GM18517 (cell line): ENCODE results near the gene B9D1.
A peak's percentile ranks its signal among the peaks of the same experiment; 100 is the strongest.

Experiments used
- ATAC-seq: cut with Tn5 transposase; IDR thresholded peaks from one replicate; pipeline ENCODE4 v1.9.1; 2021; ENCODE audit warnings: mild to moderate bottlenecking, moderate library complexity; ENCODE audit not compliant: unreplicated experiment

B9D1 gene

DNA sequence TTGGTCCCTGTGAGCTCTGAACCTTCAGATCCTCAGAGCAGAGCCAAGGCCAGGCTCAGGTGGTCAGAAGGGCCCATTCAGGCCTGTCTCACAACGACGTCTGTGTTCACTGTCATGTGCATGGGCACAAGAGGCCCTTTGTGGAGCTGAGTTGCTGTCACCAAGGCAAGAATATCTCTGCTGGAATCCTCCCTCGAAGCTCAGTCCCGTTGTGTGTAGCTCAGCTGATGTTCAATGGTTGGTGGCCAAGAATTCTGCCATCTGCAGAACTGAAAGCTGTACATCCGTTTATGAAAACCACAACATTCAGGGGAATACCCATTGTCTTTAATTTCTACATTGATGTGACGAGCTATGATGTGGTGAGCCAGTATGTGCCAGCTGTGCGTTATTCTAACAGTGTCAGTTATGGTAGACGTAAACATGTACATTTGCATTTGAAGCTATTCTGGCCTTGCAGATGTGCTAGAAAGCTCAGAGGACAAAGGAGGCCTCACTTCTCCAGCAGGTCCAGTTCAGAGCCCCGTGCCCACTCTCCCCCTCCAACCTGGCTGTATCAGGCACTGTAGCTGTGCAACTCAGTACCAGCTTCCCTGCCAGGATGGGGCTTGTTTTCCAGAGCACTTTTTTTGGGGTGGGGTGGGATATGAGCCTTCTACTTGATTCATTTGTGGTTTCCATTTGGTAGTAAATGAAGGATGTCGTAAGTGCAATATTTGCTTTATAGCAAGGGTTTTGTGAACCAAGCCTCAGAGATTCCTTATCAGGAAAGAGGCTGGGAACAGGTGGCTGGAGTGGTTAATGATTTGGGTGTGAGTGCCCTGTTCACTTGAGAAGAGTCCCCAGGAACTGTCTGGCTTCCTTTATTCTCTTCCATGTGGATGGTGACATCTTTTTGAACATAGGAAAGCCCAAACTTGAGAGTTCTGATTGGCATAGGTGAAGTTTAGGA, 56.1 kb downstream of the B9D1 start:
- ATAC-seq = peak; percentile 95

DNA sequence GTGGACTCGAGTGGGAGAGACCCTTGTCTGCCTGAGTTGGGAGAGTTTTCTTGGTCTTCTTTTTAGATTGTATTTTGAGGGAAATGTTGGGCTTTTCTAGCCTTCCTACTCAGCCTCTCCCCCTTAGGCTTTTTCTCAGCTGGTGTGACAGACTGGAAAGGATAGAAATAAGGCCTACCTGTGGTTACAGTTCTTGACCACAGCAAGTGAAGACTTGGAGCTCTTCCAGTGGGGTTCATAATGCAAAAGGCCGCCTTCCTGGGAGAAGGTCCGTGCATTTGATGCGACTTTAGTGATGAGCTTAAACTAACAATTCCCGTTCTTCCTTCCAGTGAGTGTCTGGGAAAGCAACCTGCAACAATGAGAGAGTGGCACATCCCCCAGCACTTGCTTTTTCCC, 56.8 kb downstream of the B9D1 start:
- no peak for ATAC-seq

DNA sequence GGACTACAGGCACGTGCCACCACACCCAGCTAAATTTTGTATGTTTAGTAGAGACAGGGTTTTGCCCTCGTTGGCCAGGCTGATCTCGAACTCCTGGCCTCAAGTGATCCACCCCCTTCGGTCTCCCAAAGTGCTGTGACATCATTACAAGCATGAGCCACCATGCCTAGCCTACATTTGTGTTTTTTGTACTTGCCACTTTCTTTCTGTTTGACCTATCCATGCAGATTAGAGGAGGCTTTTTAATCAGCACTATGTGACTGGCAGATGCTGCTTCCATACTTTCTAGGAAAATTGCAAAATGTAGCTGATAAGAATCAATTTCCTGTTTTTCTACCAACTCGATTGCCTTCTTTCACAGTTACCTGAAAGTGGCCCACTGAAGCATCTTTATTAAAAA, 57.3 kb downstream of the B9D1 start:
- no peak for ATAC-seq

DNA sequence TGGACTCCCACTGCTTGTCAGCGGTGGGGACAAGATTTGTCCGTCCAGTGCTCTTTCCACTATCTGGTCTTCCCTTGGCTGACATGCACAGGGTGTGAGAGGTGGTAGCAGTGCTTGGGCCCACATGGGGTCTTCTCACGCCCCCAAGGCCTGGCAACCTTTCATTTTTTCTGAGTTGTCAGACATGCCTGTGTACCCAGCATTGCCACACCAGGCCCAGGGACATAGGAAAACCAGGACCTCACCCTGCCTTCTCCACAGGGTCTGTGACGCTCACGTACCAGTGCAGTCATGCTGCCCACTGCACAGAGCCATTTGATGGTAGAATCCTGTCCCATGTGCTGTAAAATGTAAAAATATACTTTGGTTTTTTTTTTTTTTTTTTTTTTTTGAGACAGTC, 57.8 kb downstream of the B9D1 start:
- no peak for ATAC-seq

DNA sequence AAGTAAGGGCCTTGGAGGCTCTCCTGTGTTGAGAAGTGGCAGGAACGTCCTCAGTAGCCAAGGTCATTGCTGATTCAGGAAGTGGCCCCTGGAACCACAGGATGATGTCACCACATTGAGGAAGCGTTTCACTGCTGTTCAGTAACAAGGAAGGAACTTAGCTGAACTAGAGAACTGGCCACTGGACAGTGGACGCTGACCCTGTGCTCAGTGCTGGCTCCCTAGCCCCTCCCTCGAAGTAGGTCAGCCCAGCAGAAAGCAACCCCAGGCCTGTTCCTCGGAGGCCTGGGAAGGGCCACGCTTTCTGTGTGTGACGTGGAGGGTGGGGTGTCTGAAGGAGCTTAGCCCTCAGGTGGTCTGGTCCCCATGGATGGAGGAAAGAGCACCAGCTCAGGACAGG, 58.3 kb downstream of the B9D1 start:
- no peak for ATAC-seq

DNA sequence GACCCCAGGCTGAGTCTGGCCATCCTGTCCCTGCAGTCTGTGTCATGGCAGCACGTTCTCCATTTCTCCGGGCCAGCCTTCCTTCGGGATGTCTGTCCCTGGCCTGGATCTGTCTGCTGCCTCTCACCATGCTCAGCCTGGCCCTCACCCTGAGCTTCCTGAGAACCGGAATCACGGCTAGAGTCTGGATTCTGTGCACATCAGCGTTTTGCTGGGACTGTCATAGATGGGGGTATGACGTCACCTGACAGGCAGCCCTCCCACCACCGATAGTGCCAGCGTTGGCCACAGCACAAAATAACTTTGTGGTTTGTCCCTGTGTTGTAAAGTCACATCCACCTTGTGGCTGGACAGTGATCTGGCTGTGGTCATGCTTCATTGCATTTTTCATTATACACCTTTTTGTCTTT, 59.2 kb downstream of the B9D1 start:
- no peak for ATAC-seq

DNA sequence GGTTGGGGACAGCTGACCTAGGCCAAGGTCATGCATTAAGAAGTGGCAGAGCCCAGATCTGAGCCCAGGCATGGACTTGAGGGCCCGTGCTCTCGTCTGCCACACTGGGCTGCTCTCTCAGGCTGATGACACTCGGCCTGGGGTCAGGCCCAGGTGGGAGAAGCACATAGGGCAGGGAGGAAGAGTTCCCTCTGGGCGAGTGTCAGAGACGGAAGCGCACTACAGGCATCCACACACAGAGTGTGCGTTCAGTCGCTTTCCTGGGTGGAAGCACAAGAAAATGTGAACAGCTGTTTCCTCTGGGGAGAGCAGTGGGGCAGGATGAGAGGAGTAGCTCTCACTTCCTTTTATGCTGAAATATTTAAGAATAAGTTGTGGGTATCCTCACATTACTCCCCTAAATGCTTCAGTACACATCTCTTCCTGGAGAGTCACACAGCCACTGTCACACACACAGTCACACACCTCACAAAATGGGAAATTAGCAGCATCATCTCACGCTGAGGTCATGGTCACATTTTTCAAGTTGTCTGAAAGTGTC, 59.7 kb downstream of the B9D1 start:
- no peak for ATAC-seq

DNA sequence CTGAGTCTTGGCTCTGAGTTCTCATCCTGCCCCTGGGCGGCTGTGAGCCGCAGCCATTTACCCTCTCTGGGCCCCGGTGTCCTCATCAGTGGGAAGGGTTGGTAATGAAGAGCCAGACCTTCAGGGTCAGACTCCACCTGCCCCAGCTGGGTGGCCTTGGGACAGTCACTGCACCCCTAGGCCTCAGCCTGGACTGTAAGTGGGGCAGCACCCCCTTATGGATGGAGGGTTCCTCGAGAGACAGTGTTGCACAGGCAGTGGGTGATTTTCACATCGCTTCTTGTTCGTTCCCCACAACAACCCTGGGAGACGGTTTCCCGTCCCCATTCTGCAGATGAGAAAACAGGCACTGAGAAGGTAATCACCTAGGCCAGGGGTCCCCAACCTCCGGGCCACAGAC, 60.5 kb downstream of the B9D1 start:
- no peak for ATAC-seq

DNA sequence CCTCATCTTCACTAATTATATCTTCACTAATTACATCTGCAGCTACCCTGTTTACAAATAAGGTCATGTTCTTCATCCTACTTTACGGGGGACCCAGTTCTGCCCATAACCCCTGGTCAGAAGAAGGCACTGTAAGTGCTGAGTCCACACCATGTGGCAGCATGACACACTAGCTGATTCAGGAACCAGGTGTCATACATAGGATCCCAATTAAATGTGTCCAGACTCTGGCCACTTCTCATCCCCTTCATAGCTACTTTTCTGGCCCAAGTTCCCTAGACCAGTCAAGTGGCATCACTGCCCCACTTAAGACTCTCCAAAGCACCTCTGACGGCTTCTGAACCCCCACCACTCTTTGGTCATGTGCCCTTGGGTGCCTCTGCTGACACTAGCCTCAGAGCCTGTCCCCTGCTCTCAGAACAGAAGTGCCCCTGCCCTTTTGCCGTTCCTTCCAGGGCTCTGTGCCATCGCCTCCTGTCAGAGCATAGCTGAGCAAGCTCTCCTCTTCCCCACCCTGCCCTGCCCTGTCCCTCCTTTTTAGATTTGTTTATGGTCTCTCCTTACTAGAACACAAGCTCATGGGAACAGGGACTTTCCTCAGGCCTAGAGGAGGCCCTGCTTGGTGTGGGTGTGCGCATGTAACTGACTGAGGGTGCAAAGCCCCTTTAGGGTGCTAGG, 61.1 kb downstream of the B9D1 start:
- ATAC-seq = no peak

DNA sequence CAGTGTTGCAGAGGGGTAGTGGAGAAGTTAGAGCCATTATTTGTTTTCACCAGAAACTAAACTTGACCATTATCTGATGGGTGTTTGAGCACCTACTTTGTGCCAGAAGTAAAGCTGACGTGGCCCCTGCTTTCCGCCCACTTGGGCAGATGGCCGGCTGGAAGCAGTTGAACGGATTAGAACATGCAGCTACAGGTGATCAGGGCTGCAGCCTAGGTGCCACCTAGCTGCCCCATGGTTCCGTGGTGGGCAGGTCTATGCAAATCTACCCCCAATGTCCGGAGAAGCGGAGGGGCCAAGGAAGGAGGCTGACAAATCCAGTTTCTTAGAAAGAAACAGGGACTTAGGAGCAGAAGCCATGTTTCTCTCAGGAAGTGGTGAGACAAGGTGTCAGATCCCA, 62.7 kb downstream of the B9D1 start:
- ATAC-seq = no peak

DNA sequence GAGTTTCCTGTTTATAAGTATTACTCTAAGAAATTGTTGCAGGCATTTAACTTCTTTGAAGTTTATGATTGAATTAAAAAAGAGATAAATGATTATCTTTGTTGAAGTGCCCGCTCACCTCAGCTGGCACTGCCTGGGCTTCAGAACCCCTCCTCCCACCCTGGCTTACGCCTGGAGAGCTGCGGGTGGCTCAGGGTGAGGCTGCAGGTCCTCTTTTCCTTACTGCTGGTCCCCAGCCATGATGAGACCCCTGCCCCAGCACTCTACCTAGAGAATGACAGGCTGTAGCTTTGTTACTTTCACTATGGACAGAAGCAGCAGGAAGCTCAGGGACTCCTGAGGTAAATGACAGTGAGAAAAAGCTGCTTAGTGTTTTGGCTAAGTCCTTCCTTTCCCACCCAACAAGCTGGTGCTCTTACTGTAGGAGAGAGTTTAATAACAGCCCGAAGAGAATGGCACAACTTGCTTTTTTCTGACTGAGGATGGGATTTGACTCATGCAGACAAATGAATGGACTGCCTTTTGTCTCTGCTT, 63.2 kb downstream of the B9D1 start:
- ATAC-seq = no peak

DNA sequence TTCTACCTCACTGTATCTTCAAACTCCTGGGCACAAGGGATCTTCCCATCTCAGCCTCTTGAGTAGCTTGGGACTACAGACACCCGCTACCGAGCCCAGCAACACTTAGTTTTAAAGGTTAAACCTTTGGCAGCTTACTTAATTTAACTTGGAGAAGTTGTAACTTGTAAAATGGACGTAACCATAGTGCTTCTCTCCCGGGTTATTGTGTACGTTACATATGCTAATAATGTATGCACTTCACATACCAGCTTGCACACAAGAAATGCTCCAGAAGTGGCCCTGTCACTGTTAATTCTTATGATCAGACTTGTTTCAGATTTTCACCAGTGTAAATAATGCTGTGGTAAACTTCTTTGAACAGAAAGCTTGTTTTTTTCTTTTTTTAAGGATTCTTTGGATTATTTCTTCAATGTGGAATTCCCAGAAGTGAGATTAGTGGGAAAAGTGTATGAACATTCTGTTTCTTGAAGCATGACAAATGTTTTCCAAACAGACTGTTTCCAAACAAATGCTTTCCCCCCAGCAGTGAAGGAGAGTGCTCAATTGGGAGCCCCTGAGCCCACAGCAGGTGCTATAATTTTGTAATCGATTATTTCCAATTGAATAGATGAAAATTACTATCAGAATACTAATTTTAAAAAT, 63.8 kb downstream of the B9D1 start:
- no peak for ATAC-seq

DNA sequence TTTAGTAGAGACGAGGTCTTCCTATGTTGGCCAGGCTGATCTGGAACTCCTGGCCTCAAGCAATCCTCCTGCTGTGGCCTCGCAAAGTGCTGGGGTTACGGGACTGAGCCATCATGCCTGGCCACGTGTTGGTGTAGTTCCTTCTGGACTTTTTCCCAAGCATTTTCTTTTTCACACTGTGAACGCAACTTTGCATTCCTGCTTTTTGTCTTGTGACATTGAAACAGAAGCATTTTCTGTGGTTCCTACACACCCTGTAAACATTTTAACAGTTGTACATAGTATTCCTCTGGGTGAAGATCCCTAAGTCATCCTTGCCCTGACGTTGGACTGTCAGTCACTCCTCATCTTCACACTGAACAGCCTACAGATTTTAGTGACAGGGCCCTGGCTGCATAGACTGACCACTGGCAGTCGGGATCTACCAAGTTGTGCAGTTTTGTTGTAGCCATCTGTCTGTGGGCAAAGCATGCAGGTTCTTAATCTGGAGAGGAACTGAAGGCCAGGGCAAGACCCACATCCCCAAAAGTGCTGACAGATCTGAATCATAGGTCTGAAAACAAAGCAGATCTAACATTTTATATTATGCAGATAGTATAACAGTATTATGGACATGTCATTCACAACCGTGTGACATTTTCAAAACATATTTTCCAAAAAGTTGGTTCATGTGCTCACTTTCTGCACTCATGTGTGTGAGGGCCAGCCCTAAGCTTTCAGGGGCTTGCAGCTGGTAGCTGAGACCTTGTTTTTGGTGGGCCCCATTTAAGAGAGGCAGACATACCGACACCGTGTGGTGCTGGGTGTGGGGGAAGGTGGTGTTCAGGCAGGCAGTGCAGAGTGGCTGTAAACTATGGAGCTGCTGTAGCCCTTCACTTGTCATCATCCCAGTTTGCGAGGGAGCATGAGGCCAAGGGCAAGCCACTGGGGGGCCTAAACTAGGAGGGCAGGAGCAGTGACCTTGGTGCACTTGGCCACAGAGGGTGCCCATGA, 65.4 kb downstream of the B9D1 start:
- no peak for ATAC-seq

DNA sequence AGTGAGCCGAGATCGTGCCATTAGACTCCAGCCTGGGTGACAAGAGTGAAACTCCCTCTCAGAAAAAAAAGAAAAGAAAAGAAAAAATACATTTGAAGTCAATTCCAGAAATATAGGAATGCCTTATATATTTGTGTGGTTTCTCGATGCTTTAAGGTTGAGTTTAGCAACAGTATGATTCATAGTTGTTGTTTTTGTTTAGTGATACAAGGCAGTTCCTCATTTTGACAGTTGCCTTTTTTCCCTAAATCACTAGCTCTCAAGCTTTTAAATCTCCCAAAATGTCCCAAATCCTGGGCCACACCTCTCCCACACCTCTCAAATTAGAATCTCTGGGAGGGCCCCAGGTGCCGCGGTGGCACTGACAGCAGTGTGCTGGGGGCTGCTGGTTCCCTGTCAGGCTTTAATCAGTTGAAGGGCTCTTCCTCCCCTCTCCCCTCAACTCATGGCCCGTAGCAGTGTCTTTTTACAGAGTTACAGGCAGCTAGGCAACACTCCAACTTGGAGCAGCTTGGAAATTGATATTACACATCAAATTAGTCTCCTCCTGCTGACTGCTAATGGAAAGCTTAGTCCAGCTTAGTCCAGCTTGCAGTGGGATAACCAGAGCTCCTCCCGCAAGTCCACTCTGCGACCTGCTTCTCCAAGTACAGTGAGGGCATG, 66.9 kb downstream of the B9D1 start:
- ATAC-seq = no peak

DNA sequence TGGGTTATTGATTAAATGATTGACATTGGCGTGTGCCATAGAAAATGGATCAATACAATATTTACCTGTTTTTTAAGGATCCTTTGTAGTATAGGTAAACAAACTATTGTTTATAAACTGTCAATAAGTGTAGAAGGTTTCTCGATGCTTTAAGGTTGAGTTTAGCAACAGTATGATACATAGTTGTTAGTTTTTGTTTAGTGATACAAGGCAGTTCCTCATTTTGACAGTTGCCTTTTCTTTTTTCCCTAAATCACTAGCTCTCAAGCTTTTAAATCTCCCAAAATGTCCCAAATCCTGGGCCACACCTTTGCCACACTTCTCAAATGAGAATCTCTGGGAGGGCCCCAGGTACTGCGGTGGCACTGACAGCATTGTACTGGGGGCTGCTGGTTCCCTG, 68.1 kb downstream of the B9D1 start:
- no peak for ATAC-seq
